HepG2 (cell line): ENCODE data around the gene PLRG1. TPM values are rescaled to one million over a fixed set of nuclear protein-coding genes. Genes with fewer than 3 reads are reported as not detected.
A peak's percentile ranks its signal among the peaks of the same experiment; 100 is the strongest.

Source experiments
- HOXA3 ChIP-seq: sonication (generic); formaldehyde crosslinking; IDR thresholded peaks from 2 replicates; pipeline ENCODE4 v1.5.0; 2020; ENCODE audit warnings: missing genetic modification reagents
- MAFG ChIP-seq: sonication (generic); formaldehyde crosslinking; IDR thresholded peaks from 2 replicates; pipeline ENCODE4 v1.5.1; 2020; ENCODE audit warnings: mild to moderate bottlenecking, missing genetic modification reagents
- MAZ ChIP-seq, 2 experiments: sonication (generic) in 1 of 2; formaldehyde crosslinking in 1 of 2; IDR thresholded peaks; 2 replicates each; pipeline versions ENCODE4 v1.5.0 to v1.6.1; 2012 to 2020; ENCODE audit warnings: low read depth in 2 of 2, mild to moderate bottlenecking in 2 of 2, borderline replicate concordance in 1 of 2, improper control_type of control experiment in 1 of 2, low read length in 1 of 2, missing genetic modification reagents in 1 of 2, moderate library complexity in 1 of 2
- MYC ChIP-seq: sonication (generic); formaldehyde crosslinking; IDR thresholded peaks from 2 replicates; pipeline ENCODE4 v1.9.0; 2021; ENCODE audit warnings: missing genetic modification reagents, borderline replicate concordance
- PCBP2 ChIP-seq: fragments of 200-400 bp; formaldehyde crosslinking; optimal IDR thresholded peaks from 2 replicates; pipeline ENCODE3; 2018; ENCODE audit warnings: low read length, low read depth; ENCODE audit not compliant: poor library complexity, severe bottlenecking
- SMAD3 ChIP-seq: sonication (generic); formaldehyde crosslinking; IDR thresholded peaks from 2 replicates; pipeline ENCODE4 v1.4.0; 2020; ENCODE audit warnings: missing genetic modification reagents
- STAG1 ChIP-seq: sonication (generic); formaldehyde crosslinking; IDR thresholded peaks from 2 replicates; pipeline ENCODE4 v1.4.0; 2020; ENCODE audit warnings: missing genetic modification reagents
- TBX2 ChIP-seq: sonication (generic); formaldehyde crosslinking; IDR thresholded peaks from 2 replicates; pipeline ENCODE4 v1.5.0; 2020; ENCODE audit warnings: missing genetic modification reagents, mild to moderate bottlenecking, borderline replicate concordance
- ZBTB42 ChIP-seq: sonication (generic); formaldehyde crosslinking; IDR thresholded peaks from 2 replicates; pipeline ENCODE4 v1.5.0; 2020; ENCODE audit warnings: mild to moderate bottlenecking, missing genetic modification reagents
- ZNF124 ChIP-seq: sonication (generic); formaldehyde crosslinking; IDR thresholded peaks from 2 replicates; pipeline ENCODE4 v1.4.0; 2020; ENCODE audit warnings: missing genetic modification reagents
- ZNF263 ChIP-seq: sonication (generic); formaldehyde crosslinking; IDR thresholded peaks from 2 replicates; pipeline ENCODE4 v1.4.0; 2020; ENCODE audit warnings: missing genetic modification reagents
- ZNF432 ChIP-seq: sonication (generic); formaldehyde crosslinking; IDR thresholded peaks from 2 replicates; pipeline ENCODE4 v1.5.0; 2020; ENCODE audit warnings: missing genetic modification reagents, mild to moderate bottlenecking, borderline replicate concordance
- polyA plus RNA-seq, 8 experiments: library from polyadenylated mRNA; depleted of rRNA in 3 of 8; stranded (reverse) in 7 of 8; unstranded in 1 of 8; fragments of >200 nt; fragmentation: Illumina TruSeq in 4 of 8; extraction: Trizol in 4 of 8; gene quantifications; 2 replicates each; pipeline versions ENCODE4 v1.2.1 to v1.2.3, GENCODE V29; 2011 to 2016; ENCODE audit warnings: low read depth in 4 of 8, missing spikeins in 1 of 8, mixed read lengths in 1 of 8; ENCODE audit not compliant: insufficient read depth in 1 of 8
- total RNA-seq, 5 experiments: library from RNA; depleted of rRNA; stranded (reverse); fragments of >200 nt; fragmentation: Illumina TruSeq; extraction: Trizol; gene quantifications; 2 replicates each; pipeline ENCODE4 v1.2.3, GENCODE V29; 2016; ENCODE audit warnings: low read depth in 1 of 5
- TF ChIP-seq, protein P1 (sequence below): sonication (generic); formaldehyde crosslinking; IDR thresholded peaks from 2 replicates; pipeline ENCODE4 v1.5.0; 2020; ENCODE audit warnings: mild to moderate bottlenecking, missing genetic modification reagents, borderline replicate concordance
- TF ChIP-seq, protein P2 (sequence below): sonication (generic); formaldehyde crosslinking; conservative IDR thresholded peaks from 2 replicates; pipeline ENCODE4 v1.4.0; 2020; ENCODE audit warnings: mild to moderate bottlenecking, missing genetic modification reagents, moderate library complexity
- TF ChIP-seq, protein P3 (sequence below): sonication (generic); formaldehyde crosslinking; IDR thresholded peaks from 2 replicates; pipeline ENCODE4 v1.4.0; 2020; ENCODE audit warnings: missing genetic modification reagents

Gene PLRG1
- total and polyA plus RNA-seq, 2 of the 13 experiments (the other 11 are each of a cell fraction or from before 2014, with no cell fraction given): 77.3 to 110 TPM

DNA sequence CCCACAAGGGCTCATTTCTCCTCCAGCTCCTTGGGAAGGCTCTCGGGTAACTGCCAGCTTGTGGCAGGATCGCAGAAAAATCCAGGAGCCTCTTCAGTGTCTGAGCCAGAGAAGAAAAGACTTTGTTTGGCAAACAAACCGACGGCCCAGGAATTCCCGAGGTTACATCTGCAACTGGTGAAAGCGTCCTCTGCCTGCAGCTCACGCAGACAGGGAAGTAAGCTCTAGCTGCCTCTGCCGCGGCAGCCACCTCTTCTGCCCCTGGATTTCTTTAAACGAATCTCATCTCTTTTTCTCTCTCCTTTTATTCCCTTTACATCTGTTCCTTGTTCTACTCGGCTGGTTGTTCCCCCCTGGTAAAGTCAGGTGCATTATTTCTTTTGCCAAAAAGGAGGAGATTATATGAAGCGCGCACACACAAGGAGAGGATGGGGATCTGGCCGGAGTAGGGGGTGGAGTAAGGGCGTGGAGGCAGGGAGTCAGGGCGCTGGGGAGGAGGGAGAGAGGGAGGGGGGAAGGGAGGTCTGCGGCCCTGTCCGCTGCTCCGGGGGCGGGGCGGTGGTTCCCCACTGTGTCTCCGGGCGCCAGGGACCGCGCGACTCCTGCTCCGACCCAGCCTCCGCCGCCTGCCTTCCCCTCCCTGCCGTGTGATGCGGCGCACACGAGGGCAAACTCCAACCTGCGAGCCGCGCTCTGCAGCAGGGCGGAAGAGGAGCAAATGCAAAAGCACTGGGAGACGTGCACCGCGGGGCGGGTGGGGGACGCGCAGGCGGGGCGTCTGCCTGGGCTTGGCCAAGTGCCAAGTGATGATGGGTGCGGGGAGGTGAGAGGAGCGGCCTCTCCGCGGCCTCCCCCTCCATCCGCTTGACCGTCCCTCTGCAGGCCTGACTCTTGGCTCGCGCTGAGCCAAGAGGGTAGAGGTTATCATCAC lies 58.6 kb downstream of the PLRG1 start, which contains the start of gene DCHS2 (continued):
- TF ChIP-seq ZNF432 (CRISPR knock-in tag): no peak
- no peak for TF ChIP-seq SMAD3
- no peak for TF ChIP-seq MAFG (CRISPR knock-in tag)
- no peak for TF ChIP-seq PCBP2
- TF ChIP-seq, protein P1, sequence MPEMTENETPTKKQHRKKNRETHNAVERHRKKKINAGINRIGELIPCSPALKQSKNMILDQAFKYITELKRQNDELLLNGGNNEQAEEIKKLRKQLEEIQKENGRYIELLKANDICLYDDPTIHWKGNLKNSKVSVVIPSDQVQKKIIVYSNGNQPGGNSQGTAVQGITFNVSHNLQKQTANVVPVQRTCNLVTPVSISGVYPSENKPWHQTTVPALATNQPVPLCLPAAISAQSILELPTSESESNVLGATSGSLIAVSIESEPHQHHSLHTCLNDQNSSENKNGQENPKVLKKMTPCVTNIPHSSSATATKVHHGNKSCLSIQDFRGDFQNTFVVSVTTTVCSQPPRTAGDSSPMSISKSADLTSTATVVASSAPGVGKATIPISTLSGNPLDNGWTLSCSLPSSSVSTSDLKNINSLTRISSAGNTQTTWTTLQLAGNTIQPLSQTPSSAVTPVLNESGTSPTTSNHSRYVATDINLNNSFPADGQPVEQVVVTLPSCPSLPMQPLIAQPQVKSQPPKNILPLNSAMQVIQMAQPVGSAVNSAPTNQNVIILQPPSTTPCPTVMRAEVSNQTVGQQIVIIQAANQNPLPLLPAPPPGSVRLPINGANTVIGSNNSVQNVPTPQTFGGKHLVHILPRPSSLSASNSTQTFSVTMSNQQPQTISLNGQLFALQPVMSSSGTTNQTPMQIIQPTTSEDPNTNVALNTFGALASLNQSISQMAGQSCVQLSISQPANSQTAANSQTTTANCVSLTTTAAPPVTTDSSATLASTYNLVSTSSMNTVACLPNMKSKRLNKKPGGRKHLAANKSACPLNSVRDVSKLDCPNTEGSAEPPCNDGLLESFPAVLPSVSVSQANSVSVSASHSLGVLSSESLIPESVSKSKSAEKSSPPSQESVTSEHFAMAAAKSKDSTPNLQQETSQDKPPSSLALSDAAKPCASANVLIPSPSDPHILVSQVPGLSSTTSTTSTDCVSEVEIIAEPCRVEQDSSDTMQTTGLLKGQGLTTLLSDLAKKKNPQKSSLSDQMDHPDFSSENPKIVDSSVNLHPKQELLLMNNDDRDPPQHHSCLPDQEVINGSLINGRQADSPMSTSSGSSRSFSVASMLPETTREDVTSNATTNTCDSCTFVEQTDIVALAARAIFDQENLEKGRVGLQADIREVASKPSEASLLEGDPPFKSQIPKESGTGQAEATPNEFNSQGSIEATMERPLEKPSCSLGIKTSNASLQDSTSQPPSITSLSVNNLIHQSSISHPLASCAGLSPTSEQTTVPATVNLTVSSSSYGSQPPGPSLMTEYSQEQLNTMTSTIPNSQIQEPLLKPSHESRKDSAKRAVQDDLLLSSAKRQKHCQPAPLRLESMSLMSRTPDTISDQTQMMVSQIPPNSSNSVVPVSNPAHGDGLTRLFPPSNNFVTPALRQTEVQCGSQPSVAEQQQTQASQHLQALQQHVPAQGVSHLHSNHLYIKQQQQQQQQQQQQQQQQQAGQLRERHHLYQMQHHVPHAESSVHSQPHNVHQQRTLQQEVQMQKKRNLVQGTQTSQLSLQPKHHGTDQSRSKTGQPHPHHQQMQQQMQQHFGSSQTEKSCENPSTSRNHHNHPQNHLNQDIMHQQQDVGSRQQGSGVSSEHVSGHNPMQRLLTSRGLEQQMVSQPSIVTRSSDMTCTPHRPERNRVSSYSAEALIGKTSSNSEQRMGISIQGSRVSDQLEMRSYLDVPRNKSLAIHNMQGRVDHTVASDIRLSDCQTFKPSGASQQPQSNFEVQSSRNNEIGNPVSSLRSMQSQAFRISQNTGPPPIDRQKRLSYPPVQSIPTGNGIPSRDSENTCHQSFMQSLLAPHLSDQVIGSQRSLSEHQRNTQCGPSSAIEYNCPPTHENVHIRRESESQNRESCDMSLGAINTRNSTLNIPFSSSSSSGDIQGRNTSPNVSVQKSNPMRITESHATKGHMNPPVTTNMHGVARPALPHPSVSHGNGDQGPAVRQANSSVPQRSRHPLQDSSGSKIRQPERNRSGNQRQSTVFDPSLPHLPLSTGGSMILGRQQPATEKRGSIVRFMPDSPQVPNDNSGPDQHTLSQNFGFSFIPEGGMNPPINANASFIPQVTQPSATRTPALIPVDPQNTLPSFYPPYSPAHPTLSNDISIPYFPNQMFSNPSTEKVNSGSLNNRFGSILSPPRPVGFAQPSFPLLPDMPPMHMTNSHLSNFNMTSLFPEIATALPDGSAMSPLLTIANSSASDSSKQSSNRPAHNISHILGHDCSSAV (CRISPR knock-in tag): no peak
- TF ChIP-seq, protein P2, sequence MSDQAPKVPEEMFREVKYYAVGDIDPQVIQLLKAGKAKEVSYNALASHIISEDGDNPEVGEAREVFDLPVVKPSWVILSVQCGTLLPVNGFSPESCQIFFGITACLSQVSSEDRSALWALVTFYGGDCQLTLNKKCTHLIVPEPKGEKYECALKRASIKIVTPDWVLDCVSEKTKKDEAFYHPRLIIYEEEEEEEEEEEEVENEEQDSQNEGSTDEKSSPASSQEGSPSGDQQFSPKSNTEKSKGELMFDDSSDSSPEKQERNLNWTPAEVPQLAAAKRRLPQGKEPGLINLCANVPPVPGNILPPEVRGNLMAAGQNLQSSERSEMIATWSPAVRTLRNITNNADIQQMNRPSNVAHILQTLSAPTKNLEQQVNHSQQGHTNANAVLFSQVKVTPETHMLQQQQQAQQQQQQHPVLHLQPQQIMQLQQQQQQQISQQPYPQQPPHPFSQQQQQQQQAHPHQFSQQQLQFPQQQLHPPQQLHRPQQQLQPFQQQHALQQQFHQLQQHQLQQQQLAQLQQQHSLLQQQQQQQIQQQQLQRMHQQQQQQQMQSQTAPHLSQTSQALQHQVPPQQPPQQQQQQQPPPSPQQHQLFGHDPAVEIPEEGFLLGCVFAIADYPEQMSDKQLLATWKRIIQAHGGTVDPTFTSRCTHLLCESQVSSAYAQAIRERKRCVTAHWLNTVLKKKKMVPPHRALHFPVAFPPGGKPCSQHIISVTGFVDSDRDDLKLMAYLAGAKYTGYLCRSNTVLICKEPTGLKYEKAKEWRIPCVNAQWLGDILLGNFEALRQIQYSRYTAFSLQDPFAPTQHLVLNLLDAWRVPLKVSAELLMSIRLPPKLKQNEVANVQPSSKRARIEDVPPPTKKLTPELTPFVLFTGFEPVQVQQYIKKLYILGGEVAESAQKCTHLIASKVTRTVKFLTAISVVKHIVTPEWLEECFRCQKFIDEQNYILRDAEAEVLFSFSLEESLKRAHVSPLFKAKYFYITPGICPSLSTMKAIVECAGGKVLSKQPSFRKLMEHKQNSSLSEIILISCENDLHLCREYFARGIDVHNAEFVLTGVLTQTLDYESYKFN (CRISPR knock-in tag): peak; percentile 45; the same call in 1 of the 2 replicates
- TF ChIP-seq ZNF124 (CRISPR knock-in tag): 0 out of 2 replicates have a peak, but pooled peaks have one; percentile 34
- peak; percentile 54; the same call in 1 of the 2 replicates for TF ChIP-seq MAZ (IDR thresholded peaks at IDR 0.05; ENCODE audit: borderline replicate concordance, low read depth, low read length)
- TF ChIP-seq MAZ (CRISPR knock-in tag; IDR thresholded peaks at IDR 0.05; ENCODE audit: low read depth): peak; percentile 77
- TF ChIP-seq ZBTB42 (CRISPR knock-in tag): no peak
- peak; percentile 71; the same call in 1 of the 2 replicates for TF ChIP-seq TBX2 (CRISPR knock-in tag)
- 0 out of 2 replicates have a peak, but pooled peaks have one; percentile 35 for TF ChIP-seq ZNF263 (CRISPR knock-in tag)
- TF ChIP-seq, protein P3, sequence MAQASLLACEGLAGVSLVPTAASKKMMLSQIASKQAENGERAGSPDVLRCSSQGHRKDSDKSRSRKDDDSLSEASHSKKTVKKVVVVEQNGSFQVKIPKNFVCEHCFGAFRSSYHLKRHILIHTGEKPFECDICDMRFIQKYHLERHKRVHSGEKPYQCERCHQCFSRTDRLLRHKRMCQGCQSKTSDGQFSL: no peak
- no peak for TF ChIP-seq STAG1 (CRISPR knock-in tag)
- peak; percentile 43; the same call in 1 of the 2 replicates for TF ChIP-seq HOXA3
- peak; percentile 59; the same call in 1 of the 2 replicates for TF ChIP-seq MYC (CRISPR knock-in tag)
